Activated naive CD4-positive, alpha-beta T cell (primary cell): ENCODE measurements around the gene PIAS3.
"Not testable (repeated sequence)": the region's sequence is repeated elsewhere in the genome, so short reads cannot be mapped to it uniquely, and the experiment has no call there.

Source experiments
- DNase-seq, 4 experiments: peaks; one replicate each; lab custom pipeline; 2025; lab: John Stamatoyannopoulos, UW

Gene PIAS3

GRCh38 chr1:145874646-145875045 lies 15.8 kb upstream of the PIAS3 start:
- no peak for DNase-seq

GRCh38 chr1:145871994-145872924 lies 13.4 kb upstream of the PIAS3 start:
- peak in 1 of 4 experiments; percentile 29 for DNase-seq

GRCh38 chr1:145868232-145868631 lies 9.4 kb upstream of the PIAS3 start:
- DNase-seq: no peak

- no peak for DNase-seq
Measured at GRCh38 chr1:145863282-145864018, 4.6 kb upstream of the PIAS3 start.

- peak in 3 of 4 experiments; percentile 28 to 60 (median 41) for DNase-seq
Measured at GRCh38 chr1:145859491-145860023, 676 bp upstream of the PIAS3 start.

GRCh38 chr1:145858238-145858900 lies 512 bp downstream of the PIAS3 start:
- DNase-seq: peak in 2 of 4 experiments; percentile 41 to 76

GRCh38 chr1:145857170-145857569 lies 1.7 kb downstream of the PIAS3 start:
- no peak for DNase-seq

GRCh38 chr1:145855426-145855948 lies 3.4 kb downstream of the PIAS3 start:
- DNase-seq: no peak

- DNase-seq: no peak
Measured at GRCh38 chr1:145849356-145850160, 9.3 kb downstream of the PIAS3 start.

GRCh38 chr1:145847827-145848226 lies 11.1 kb downstream of the PIAS3 start:
- DNase-seq: no peak

GRCh38 chr1:145846201-145846612 lies 12.7 kb downstream of the PIAS3 start:
- no peak for DNase-seq

- DNase-seq: peak; percentile 54 to 74 (median 64)
Measured at GRCh38 chr1:145845514-145846161, 13.2 kb downstream of the PIAS3 start, which contains the start of gene NUDT17. Gene NUDT17 (plus strand): TSS chr1:145845630. CDS start chr1:145845641, 11 bp downstream.

- DNase-seq: no peak
Measured at GRCh38 chr1:145845144-145845513, 13.8 kb downstream of the PIAS3 start.

- no peak for DNase-seq
Measured at GRCh38 chr1:145843031-145843430, 15.8 kb downstream of the PIAS3 start.

GRCh38 chr1:145837656-145838055 lies 21.2 kb downstream of the PIAS3 start:
- DNase-seq: no peak

GRCh38 chr1:145830810-145831209 lies 28.1 kb downstream of the PIAS3 start:
- not testable (repeated sequence) for DNase-seq

- DNase-seq: no peak
Measured at GRCh38 chr1:145828367-145829026, 30.4 kb downstream of the PIAS3 start.

- no peak for DNase-seq
Measured at GRCh38 chr1:145827966-145828365, 30.9 kb downstream of the PIAS3 start.

- no peak for DNase-seq
Measured at GRCh38 chr1:145826030-145826429, 32.9 kb downstream of the PIAS3 start.

GRCh38 chr1:145824499-145824842 lies 34.4 kb downstream of the PIAS3 start:
- no peak for DNase-seq
